K562 (cell line): ENCODE measurements around the gene RNF128. TPM values are rescaled to one million over a fixed set of nuclear protein-coding genes. Genes with fewer than 3 reads are reported as not detected.

Experiments used
- RBM15 ChIP-seq: fragments of 200-400 bp; formaldehyde crosslinking; IDR thresholded peaks from 2 replicates; pipeline ENCODE4 v1.6.1; 2018; ENCODE audit warnings: mild to moderate bottlenecking, low read length, moderate library complexity; ENCODE audit not compliant: insufficient read depth
- SREBF1 ChIP-seq: fragments of 150-350 bp; IDR thresholded peaks from 2 replicates; pipeline ENCODE4 v1.6.1; 2014; ENCODE audit warnings: antibody characterized with exemption, low read depth, low read length, borderline replicate concordance
- polyA plus RNA-seq, 8 experiments: library from polyadenylated mRNA; depleted of rRNA in 4 of 8; stranded (reverse) in 5 of 8; unstranded in 3 of 8; fragments of >200 nt; fragmentation: Nextera tagmentation in 2 of 8; fragmentation: Illumina TruSeq in 1 of 8; extraction: Ambion mirVana in 2 of 8; extraction: Trizol in 1 of 8; gene quantifications; 2 replicates each; pipeline versions ENCODE4 v1.2.1 to v1.2.3, GENCODE V29; 2011 to 2014; ENCODE audit warnings: inconsistent platforms in 1 of 8, missing spikeins in 1 of 8
- total RNA-seq, 7 experiments: library from RNA; depleted of rRNA in 6 of 7; stranded (reverse); fragments of >200 nt in 6 of 7; fragmentation: Illumina TruSeq in 2 of 7; extraction: Trizol in 2 of 7; gene quantifications; 2 replicates each; pipeline versions ENCODE4 v1.2.1 to v1.2.3, GENCODE V29; 2011 to 2021; ENCODE audit warnings: low replicate concordance in 1 of 7
- TF ChIP-seq, protein P1 (sequence below), 2 experiments: fragments of 450-650 bp; IDR thresholded peaks; 2 replicates each; pipeline ENCODE4 v1.6.1; 2016; ENCODE audit warnings: mild to moderate bottlenecking in 2 of 2, borderline replicate concordance in 1 of 2, low read depth in 1 of 2, moderate library complexity in 1 of 2

The RNF128 gene
- total and polyA plus RNA-seq, 9 of the 15 experiments (the other 6 are each of a cell fraction or from before 2014, with no cell fraction given) = 0.07 TPM; not detected in 8

GRCh38 chrX:106780664-106781377, 54.3 kb downstream of the RNF128 start (continued):
- TF ChIP-seq, protein P1, sequence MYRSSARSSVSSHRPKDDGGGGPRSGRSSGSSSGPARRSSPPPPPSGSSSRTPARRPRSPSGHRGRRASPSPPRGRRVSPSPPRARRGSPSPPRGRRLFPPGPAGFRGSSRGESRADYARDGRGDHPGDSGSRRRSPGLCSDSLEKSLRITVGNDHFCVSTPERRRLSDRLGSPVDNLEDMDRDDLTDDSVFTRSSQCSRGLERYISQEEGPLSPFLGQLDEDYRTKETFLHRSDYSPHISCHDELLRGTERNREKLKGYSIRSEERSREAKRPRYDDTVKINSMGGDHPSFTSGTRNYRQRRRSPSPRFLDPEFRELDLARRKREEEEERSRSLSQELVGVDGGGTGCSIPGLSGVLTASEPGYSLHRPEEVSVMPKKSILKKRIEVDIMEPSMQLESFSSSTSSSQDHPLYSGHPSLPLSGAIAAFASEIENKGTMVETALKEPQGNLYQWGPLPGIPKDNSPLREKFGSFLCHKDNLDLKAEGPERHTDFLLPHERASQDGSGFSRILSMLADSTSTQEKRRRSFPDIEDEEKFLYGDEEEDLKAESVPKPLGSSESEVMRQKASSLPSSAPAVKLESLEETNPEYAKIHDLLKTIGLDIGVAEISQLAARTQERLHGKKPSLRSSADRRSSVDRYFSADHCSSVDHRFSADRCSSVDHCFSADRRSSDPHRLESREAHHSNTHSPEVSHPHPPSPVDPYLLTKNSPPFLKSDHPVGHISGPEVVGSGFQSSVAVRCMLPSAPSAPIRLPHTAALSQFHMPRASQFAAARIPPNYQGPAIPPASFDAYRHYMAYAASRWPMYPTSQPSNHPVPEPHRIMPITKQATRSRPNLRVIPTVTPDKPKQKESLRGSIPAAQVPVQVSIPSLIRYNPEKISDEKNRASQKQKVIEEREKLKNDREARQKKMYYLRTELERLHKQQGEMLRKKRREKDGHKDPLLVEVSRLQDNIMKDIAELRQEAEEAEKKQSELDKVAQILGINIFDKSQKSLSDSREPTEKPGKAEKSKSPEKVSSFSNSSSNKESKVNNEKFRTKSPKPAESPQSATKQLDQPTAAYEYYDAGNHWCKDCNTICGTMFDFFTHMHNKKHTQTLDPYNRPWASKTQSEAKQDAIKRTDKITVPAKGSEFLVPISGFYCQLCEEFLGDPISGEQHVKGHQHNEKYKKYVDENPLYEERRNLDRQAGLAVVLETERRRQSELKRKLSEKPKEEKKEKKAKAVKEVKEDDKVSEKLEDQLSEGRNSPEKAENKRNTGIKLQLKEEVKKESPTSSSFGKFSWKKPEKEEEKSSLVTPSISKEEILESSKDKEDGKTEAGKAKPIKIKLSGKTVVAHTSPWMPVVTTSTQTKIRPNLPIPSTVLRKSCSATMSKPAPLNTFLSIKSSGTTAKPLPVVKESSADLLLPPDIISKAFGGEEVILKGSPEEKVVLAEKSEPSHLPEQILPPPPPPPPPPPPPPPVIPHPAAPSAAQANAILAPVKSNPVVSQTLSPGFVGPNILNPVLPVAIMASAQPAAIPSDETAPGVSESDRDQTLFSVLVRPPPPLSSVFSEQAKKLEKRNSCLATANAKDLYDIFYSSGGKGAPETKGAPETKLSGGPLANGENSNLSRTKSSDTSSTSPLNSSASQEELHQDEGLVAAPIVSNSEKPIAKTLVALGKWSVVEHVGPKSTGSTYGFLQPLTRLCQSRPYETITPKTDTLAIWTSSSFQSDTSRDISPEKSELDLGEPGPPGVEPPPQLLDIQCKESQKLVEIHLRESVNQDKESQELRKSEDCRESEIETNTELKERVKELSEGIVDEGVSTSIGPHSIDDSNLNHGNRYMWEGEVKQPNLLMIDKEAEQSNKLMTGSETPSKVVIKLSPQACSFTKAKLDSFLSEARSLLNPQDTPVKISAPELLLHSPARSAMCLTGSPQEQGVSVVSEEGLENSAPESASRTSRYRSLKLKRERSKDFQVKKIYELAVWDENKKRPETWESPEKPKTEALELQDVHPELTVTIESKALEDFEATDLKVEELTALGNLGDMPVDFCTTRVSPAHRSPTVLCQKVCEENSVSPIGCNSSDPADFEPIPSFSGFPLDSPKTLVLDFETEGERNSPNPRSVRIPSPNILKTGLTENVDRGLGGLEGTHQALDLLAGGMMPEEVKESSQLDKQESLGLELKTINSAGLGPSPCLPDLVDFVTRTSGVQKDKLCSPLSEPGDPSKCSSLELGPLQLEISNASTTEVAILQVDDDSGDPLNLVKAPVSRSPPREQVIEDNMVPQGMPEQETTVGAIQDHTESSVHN (IDR thresholded peaks at IDR 0.05; ENCODE audit: borderline replicate concordance in 1 of 2, low read depth in 1 of 2) = no peak
- no peak for TF ChIP-seq SREBF1
- TF ChIP-seq RBM15 = no peak
